IgD-negative memory B cell (primary cell): ENCODE data around the gene NIBAN1. TPM values are rescaled to one million over a fixed set of nuclear protein-coding genes. Genes with fewer than 3 reads are reported as not detected.

ENCODE experiments used
- H3K27ac Mint-ChIP-seq, 3 donors: one replicate each; pipeline ENCODE4 v1.8.0; 2020 to 2022; ENCODE audit warnings: mild to moderate bottlenecking in 3 of 3, mixed read lengths in 3 of 3, moderate library complexity in 1 of 3
- H3K27me3 Mint-ChIP-seq: one replicate; pipeline ENCODE4 v1.8.0; 2021; ENCODE audit warnings: mixed read lengths
- H3K36me3 Mint-ChIP-seq: one replicate; pipeline ENCODE4 v1.8.0; 2020; ENCODE audit warnings: mild to moderate bottlenecking, mixed read lengths
- H3K4me1 Mint-ChIP-seq, 3 donors: one replicate each; pipeline ENCODE4 v1.8.0; 2020 to 2022; ENCODE audit warnings: mixed read lengths in 3 of 3, mild to moderate bottlenecking in 1 of 3
- H3K4me3 Mint-ChIP-seq, 4 donors: one replicate each; pipeline ENCODE4 v1.8.0; 2020 to 2022; ENCODE audit warnings: mild to moderate bottlenecking in 4 of 4, mixed read lengths in 4 of 4, moderate library complexity in 3 of 4
- H3K9me3 Mint-ChIP-seq, 3 donors: one replicate each; pipeline ENCODE4 v1.8.0; 2020 to 2021; ENCODE audit warnings: mixed read lengths in 3 of 3, mild to moderate bottlenecking in 1 of 3
- polyA plus RNA-seq: library from polyadenylated mRNA; unstranded; fragments of 300-500 nt; fragmentation: Illumina TruSeq; gene quantifications from one replicate; pipeline ENCODE4 v1.2.3, GENCODE V29; 2021

The NIBAN1 gene
- polyA plus RNA-seq, 1 donor from 2014 or later: 8.7 TPM

DNA sequence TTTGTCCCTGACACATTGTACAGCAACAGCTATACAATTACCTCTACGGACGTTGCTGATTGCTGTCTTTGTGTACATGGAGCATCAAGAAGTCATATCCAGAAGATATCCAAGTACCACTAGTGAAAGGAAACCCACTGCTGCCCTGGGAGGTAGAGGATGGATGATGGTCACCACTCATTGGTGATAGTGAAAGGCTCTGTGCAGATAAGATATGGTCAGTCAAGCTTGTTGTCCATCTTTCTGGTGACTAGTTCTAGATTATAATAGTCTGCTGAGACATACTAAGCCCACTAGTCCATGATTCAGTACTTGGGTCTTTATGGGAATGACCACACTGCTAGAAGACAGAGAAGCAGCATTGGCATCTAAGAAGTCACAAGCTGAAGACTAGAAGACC, 30.3 kb downstream of the NIBAN1 start:
- Mint-ChIP-seq H3K27me3 (no peaks in the 10 kb centered on the region), H3K4me3 (no peak overlapping the region), H3K4me1 (peaks cover 14 to 42% (median 23%) of the 10 kb centered on the region in 3 donors), H3K9me3 (no peaks in the 10 kb centered on the region), H3K27ac (no peak overlapping the region), H3K36me3 (no peaks in the 10 kb centered on the region)

DNA sequence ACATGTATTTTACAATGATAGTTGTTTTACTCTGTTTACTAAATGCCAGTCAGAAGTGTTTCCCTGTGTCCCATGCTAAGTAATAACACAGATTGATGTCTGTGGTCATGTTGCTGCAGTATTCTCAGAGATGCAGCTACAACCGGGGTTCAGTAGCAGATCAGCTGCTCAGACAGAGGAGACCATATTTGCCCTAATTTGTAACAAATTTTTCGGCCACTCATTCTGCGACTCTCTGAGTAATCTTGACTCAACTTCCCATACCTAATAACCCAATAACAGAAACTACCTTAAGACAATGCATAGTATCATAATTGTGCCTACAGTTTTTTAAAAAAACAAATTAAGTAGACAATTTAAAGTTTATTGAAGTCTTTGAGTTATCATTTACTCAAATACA, 32.6 kb downstream of the NIBAN1 start:
- Mint-ChIP-seq H3K4me3 (no peak overlapping the region), H3K4me1 (peaks cover 11 to 38% (median 25%) of the 10 kb centered on the region in 3 donors), H3K27me3 (no peaks in the 10 kb centered on the region), H3K9me3 (no peaks in the 10 kb centered on the region), H3K27ac (no peak overlapping the region), H3K36me3 (no peaks in the 10 kb centered on the region)

DNA sequence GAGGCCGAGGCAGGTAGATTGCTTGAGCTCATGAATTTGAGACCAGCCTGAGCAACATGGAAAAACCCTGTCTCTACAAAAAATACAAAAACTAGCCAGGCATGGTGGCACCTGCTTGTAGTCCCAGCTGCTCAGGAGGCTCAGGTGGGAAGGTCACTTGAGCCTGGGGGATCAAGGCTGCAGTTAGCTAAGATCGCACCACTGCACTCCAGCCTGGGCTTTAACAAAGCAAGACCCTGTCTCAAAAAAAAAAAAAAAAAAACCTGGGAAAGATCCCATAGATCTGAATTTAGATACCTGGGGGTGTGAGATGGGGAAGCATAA, 32.9 kb downstream of the NIBAN1 start:
- Mint-ChIP-seq H3K9me3 (no peaks in the 10 kb centered on the region), H3K4me1 (peaks cover 11 to 37% (median 24%) of the 10 kb centered on the region in 3 donors), H3K27me3 (no peaks in the 10 kb centered on the region), H3K4me3 (no peak overlapping the region), H3K36me3 (no peaks in the 10 kb centered on the region), H3K27ac (no peak overlapping the region)

DNA sequence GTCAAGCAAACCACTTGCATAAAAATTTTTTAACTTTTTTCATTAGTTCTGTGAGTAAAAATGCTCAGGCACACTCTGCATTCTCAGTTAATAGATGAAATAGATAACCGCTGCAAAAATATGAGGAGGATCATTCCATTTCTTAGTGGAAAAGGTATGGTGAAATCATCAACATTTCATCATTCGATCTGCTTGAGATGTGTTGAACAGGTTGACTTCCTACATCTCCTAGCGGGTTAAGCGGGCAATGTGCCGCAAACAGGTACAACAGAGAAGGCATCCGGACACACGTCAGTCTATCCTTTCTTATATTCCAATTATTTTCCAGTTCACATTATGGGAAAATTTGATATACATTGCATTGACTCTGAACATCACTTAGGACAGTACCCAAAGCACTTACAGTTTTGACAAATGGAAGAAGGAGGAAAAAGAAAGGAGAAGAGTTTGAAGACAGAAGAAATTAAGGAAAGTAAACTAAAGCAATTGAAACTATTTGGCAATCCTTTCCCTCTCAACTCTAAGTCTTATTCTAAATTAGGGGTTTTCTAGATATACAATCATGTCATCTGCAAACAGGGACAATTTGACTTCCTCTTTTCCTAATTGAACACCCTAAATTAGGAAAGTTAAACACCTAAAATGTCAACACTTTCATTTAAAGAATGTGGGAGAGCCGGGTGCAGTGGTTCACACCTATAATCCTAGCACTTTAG, 33.5 kb downstream of the NIBAN1 start:
- H3K36me3 Mint-ChIP-seq: no peaks in the 10 kb centered on the region
- no peaks in the 10 kb centered on the region for H3K9me3 Mint-ChIP-seq
- no peaks in the 10 kb centered on the region for H3K27me3 Mint-ChIP-seq
- H3K4me1 Mint-ChIP-seq: peaks cover 6 to 32% (median 20%) of the 10 kb centered on the region in 3 donors
- peak overlapping the region in 1 of 4 donors; percentile 10 for H3K4me3 Mint-ChIP-seq
- no peak overlapping the region for H3K27ac Mint-ChIP-seq

DNA sequence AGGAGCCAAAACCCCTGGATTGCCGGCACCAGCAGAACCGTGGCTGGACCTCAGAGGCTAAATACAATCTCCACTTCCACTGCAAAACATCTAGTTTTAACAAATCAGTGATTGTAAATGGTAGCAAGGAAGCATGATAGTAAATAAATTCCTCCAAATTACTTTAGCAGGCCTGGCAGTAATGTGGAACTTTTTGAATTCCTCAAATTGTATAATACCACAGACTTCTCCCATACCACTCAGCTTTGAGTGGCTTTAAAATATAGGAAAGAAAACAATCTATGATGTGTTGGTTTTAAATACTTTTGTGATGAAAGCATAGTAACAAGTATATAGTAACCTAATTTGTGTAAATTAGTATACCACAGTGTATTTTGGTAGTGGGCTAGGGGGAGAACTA, 34.1 kb downstream of the NIBAN1 start:
- peaks cover 5 to 28% (median 16%) of the 10 kb centered on the region in 3 donors for H3K4me1 Mint-ChIP-seq
- no peak overlapping the region for H3K27ac Mint-ChIP-seq
- no peaks in the 10 kb centered on the region for H3K9me3 Mint-ChIP-seq
- H3K27me3 Mint-ChIP-seq: no peaks in the 10 kb centered on the region
- no peak overlapping the region for H3K4me3 Mint-ChIP-seq
- no peaks in the 10 kb centered on the region for H3K36me3 Mint-ChIP-seq

DNA sequence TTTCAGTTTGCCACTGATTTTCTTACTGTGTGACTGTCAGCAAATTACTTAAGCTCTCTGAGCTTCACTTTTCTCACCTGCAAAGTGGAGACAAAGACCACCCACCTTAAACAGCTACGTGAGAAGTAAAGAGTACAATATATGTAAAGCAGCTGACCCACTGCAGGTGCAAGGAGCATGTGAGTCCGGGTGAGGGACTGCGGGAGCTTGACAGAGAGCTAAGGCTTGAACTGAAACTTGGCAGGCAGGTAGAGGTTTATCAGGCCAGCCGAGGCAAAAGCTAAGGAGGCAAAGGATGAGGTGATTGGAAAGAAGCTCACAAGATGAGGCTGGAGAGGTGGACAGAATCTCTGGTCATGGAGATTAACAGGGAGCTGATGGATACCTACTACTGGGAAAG, 36.6 kb downstream of the NIBAN1 start:
- Mint-ChIP-seq H3K27me3 (no peaks in the 10 kb centered on the region), H3K9me3 (peaks cover 0 to 5% (median 0%) of the 10 kb centered on the region in 3 donors), H3K36me3 (no peaks in the 10 kb centered on the region), H3K4me1 (peaks cover 4 to 17% (median 10%) of the 10 kb centered on the region in 3 donors), H3K27ac (no peak overlapping the region), H3K4me3 (no peak overlapping the region)

DNA sequence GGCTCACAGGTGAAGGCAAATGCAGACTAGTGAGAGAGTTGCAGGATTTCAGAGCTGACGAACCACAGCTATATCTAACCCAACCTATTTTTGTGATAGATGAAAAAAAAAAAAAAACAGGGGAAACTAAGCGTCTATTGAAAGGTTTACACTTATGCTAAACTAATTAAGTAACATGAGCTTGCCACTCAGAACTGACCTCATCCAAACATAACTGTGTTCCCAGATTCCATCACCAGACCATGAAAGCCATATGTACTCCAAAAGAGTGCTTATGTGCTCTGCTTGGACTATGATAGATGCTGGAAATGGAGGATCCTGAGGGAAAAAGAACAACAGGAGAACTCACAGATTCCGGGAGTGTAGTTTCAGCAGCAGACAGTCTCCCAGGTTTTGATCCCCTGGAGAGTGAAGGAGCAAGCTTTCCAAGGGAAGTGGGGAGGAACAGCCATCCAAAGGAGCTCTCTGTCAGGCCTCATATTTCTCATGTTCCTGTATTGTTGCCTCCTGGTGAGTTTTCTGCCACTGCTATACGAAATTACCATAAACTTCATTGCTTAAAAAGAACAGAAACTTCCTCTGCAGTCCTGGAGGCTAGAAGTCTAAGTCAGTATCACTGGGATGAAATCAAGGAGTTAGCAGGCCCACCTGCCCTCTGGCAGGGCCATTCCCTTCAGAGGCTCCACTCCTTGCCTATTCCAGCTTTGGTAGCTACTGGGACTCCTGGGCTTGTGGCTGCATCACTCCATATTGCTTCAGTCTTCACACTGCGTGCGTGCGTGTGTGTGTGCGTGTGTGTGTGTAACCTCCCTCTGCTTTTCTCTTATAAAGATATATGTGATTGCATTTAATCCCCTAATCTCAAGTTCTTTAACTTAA, 38.1 kb downstream of the NIBAN1 start:
- Mint-ChIP-seq H3K9me3 (peaks cover 0 to 5% (median 0%) of the 10 kb centered on the region in 3 donors), H3K27me3 (no peaks in the 10 kb centered on the region), H3K27ac (no peak overlapping the region), H3K4me1 (peaks cover 2 to 10% (median 9%) of the 10 kb centered on the region in 3 donors), H3K4me3 (no peak overlapping the region), H3K36me3 (no peaks in the 10 kb centered on the region)

DNA sequence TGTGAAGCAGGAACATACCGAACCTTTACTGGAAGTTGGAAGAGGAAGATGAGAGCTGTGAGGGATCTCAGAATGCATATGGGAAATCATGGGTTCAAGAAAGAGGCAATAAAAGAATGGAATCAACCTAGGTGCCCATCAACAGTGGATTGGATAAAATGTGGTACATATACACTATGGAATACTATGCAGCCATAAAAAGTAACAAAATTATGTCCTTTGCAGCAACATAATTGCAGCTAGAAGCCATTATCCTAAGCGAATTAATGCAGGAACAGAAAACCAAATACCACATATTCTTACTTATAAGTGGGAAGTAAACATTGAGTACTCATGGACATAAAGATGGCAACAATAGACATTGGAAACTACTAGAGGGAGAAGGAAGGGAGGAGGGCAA, 40.4 kb downstream of the NIBAN1 start:
- Mint-ChIP-seq H3K4me3 (no peak overlapping the region), H3K9me3 (peaks cover 0 to 5% (median 0%) of the 10 kb centered on the region in 3 donors), H3K4me1 (peaks cover 0 to 4% (median 2%) of the 10 kb centered on the region in 3 donors), H3K36me3 (peaks cover 3% of the 10 kb centered on the region), H3K27ac (no peak overlapping the region), H3K27me3 (no peaks in the 10 kb centered on the region)

DNA sequence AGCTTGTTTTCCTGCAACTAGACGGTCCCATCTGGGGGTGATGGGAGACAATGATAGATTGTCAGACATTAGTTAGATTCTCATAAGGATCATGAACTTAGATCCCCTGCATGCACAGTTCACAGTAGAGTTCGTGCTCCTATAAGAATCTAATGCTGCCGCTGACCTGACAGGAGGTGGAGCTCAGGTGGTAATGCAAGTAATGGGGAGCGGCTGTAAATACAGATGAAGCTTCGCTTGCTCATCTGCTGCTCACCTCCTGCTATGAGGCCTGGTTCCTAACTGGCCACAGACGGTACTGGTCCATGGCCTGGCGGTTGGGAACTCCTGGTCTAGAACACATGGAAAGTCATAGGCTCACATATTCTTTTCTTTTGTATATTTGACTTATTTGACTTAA, 42.0 kb downstream of the NIBAN1 start:
- H3K4me1 Mint-ChIP-seq: peaks cover 0 to 2% (median 0%) of the 10 kb centered on the region in 3 donors
- H3K27me3 Mint-ChIP-seq: no peaks in the 10 kb centered on the region
- H3K4me3 Mint-ChIP-seq: no peak overlapping the region
- peaks cover 0 to 5% (median 0%) of the 10 kb centered on the region in 3 donors for H3K9me3 Mint-ChIP-seq
- no peak overlapping the region for H3K27ac Mint-ChIP-seq
- H3K36me3 Mint-ChIP-seq: peaks cover 3% of the 10 kb centered on the region

DNA sequence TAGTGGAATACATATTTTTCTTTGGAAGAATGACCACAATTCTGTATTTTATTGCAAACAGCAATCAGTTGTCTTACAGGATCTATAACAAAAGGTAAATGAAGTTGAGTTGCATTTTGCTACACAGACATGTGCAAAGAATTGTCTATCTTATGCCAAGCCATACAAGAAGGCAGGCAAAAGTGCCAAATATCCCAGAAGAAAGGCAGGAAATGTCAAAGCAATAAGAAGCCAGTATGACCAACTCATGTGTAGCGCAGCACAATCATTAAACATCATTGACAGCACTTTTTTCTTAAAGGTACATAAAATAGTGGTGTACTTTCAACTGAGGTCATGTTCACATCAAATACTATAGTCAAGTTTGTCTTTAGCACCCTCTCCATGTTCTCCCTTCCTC, 42.7 kb downstream of the NIBAN1 start:
- peaks cover 0 to 2% (median 0%) of the 10 kb centered on the region in 3 donors for H3K4me1 Mint-ChIP-seq
- H3K27ac Mint-ChIP-seq: no peak overlapping the region
- H3K36me3 Mint-ChIP-seq: peaks cover 3% of the 10 kb centered on the region
- no peak overlapping the region for H3K4me3 Mint-ChIP-seq
- peaks cover 0 to 7% (median 0%) of the 10 kb centered on the region in 3 donors for H3K9me3 Mint-ChIP-seq
- H3K27me3 Mint-ChIP-seq: no peaks in the 10 kb centered on the region

DNA sequence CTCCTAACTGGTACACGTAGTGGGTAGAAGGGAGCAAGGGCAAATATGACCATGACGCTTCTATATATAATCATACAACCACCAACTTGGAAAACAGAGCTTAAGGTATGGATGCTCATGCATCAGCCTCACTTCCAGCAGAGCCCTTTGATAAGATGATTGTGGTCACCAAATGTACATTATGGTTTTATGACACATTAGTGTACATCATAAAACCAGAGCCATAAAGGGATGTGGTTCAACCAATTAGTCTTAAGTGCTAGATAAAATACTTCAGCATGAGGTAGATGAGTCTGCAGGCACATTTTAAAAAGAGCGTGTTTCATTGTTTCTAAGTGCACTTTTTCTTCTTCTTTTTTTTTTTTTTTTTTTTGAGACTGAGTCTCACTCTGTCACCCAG, 43.7 kb downstream of the NIBAN1 start:
- Mint-ChIP-seq H3K36me3 (peaks cover 3% of the 10 kb centered on the region), H3K9me3 (peaks cover 0 to 9% (median 2%) of the 10 kb centered on the region in 3 donors), H3K27me3 (no peaks in the 10 kb centered on the region), H3K4me1 (peaks cover 0 to 2% (median 0%) of the 10 kb centered on the region in 3 donors), H3K27ac (no peak overlapping the region), H3K4me3 (no peak overlapping the region)

DNA sequence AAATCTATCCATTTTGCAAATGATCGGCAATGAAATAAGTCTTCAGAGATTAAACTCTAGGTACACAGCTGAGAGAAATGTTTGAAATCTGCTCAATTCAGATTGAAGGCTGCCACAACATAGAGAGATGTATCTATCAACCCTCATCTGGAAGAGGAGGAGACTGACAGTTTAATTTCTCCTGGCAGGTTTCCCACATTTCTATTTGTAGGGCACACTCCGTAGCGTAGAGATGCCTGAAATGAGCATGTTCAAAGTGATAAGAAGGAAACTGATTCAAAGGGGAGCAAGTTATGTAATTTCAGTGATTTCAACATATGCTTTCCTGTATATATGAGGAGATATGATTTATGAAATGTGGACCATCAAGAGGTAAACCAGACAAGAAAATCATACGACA, 44.1 kb downstream of the NIBAN1 start:
- H3K9me3 Mint-ChIP-seq: peaks cover under 1 to 9% (median 2%) of the 10 kb centered on the region in 3 donors
- no peak overlapping the region for H3K4me3 Mint-ChIP-seq
- peaks cover 0 to 2% (median 0%) of the 10 kb centered on the region in 3 donors for H3K4me1 Mint-ChIP-seq
- H3K27me3 Mint-ChIP-seq: no peaks in the 10 kb centered on the region
- H3K27ac Mint-ChIP-seq: no peak overlapping the region
- H3K36me3 Mint-ChIP-seq: peaks cover 3% of the 10 kb centered on the region

DNA sequence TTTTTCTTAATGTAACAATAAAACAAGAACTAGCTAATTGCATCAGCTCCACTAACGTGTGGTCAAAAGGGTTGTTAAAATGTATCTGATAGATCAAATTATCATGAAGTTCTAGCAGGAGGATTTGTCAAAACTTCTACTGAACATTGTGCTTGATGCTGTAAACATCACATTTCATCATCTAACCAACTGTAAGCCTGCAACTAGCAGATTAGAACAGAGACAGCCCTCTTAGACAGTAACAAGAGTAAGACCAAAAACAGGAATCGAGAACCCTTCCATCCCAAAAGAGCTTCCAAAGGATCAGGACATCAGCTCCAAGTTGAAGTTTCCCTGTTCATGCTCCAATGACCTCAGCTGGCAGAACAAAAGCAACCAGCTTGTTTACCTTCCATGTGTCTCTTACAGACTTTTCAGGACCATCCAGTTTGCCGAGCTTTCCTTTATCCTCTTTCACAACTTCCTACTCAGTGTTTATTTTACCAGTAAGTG, 44.6 kb downstream of the NIBAN1 start:
- H3K27me3 Mint-ChIP-seq: no peaks in the 10 kb centered on the region
- no peak overlapping the region for H3K4me3 Mint-ChIP-seq
- H3K36me3 Mint-ChIP-seq: peaks cover 3% of the 10 kb centered on the region
- peaks cover 2 to 9% (median 6%) of the 10 kb centered on the region in 3 donors for H3K9me3 Mint-ChIP-seq
- peaks cover 0 to 2% (median 0%) of the 10 kb centered on the region in 3 donors for H3K4me1 Mint-ChIP-seq
- no peak overlapping the region for H3K27ac Mint-ChIP-seq

DNA sequence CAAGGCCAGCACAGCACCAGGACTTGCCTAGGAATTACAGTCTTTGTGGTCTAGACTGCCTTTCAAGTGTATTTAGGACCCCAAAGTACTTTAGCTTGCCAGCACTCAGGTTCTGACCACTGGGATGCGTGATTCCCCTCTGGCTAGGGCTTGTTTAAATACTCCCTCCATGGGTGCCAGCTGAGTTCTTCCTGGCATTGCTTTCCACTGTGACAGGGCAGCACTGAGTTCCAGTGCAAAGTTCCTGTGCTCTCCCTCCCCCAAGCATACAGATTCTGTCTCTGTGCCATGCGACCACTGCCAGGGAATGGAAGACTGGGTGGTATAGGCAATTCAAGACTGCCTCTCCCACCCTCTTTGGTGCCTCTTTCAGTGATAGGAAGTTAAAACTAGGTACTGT, 45.9 kb downstream of the NIBAN1 start:
- H3K36me3 Mint-ChIP-seq: peaks cover 3% of the 10 kb centered on the region
- H3K27me3 Mint-ChIP-seq: no peaks in the 10 kb centered on the region
- peaks cover 2 to 11% (median 4%) of the 10 kb centered on the region in 3 donors for H3K9me3 Mint-ChIP-seq
- no peak overlapping the region for H3K4me3 Mint-ChIP-seq
- H3K4me1 Mint-ChIP-seq: peaks cover 0 to 2% (median 0%) of the 10 kb centered on the region in 3 donors
- no peak overlapping the region for H3K27ac Mint-ChIP-seq
